Fibroblast of lung (primary cell): Measurements from ENCODE around the gene RPUSD3.

Experiments
- EZH2 ChIP-seq: IDR thresholded peaks from 2 replicates; pipeline ENCODE4 v1.5.1; 2012; ENCODE audit warnings: low read length, control low read depth, mild to moderate bottlenecking; ENCODE audit errors: missing control alignments
- TF ChIP-seq, protein P1 (sequence below), 2 donors: IDR thresholded peaks in 1 of 2; conservative IDR thresholded peaks in 1 of 2; 1 replicate in 1 of 2; 2 replicates in 1 of 2; pipeline ENCODE4 v1.5.1; 2011 to 2012; ENCODE audit warnings: low read length in 2 of 2, control low read depth in 1 of 2, inconsistent platforms in 1 of 2, low read depth in 1 of 2, mild to moderate bottlenecking in 1 of 2

DNA sequence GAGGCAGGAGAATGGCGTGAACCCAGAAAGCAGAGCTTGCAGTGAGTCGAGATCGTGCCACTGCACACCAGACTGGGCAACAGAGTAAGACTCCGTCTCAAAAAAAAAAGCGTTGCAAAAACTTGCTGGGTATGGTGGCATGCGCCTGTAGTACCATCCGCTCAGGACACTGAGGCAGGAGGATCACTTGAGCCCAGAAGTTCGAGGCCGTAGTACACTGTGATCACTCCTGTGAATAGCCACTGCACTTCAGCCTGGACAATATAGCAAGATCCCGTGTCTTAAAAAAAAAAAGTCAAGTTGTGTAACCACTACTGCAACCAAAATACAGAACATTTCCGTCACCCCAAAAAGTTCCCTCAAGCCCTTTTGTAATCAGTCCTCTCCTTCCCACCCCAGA, 49.4 kb downstream of the RPUSD3 start:
- TF ChIP-seq, protein P1, sequence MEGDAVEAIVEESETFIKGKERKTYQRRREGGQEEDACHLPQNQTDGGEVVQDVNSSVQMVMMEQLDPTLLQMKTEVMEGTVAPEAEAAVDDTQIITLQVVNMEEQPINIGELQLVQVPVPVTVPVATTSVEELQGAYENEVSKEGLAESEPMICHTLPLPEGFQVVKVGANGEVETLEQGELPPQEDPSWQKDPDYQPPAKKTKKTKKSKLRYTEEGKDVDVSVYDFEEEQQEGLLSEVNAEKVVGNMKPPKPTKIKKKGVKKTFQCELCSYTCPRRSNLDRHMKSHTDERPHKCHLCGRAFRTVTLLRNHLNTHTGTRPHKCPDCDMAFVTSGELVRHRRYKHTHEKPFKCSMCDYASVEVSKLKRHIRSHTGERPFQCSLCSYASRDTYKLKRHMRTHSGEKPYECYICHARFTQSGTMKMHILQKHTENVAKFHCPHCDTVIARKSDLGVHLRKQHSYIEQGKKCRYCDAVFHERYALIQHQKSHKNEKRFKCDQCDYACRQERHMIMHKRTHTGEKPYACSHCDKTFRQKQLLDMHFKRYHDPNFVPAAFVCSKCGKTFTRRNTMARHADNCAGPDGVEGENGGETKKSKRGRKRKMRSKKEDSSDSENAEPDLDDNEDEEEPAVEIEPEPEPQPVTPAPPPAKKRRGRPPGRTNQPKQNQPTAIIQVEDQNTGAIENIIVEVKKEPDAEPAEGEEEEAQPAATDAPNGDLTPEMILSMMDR (conservative IDR thresholded peaks at IDR 0.05 in 1 of 2, IDR thresholded peaks at IDR 0.05 in 1 of 2; ENCODE audit: low read depth in 1 of 2, low read length in 2 of 2) = no peak
- TF ChIP-seq EZH2 = no peak
